LoVo (cell line): Measurements from ENCODE around the gene MAST2.
A peak's percentile ranks its signal among the peaks of the same experiment; 100 is the strongest.
"Not testable (repeated sequence)": the region's sequence is repeated elsewhere in the genome, so short reads cannot be mapped to it uniquely, and the experiment has no call there.

Experiments used
- DNase-seq: peaks from one replicate; pipeline ENCODE4 v3.0.0-alpha.2; 2016; ENCODE audit warnings: low spot score

Gene MAST2

DNA sequence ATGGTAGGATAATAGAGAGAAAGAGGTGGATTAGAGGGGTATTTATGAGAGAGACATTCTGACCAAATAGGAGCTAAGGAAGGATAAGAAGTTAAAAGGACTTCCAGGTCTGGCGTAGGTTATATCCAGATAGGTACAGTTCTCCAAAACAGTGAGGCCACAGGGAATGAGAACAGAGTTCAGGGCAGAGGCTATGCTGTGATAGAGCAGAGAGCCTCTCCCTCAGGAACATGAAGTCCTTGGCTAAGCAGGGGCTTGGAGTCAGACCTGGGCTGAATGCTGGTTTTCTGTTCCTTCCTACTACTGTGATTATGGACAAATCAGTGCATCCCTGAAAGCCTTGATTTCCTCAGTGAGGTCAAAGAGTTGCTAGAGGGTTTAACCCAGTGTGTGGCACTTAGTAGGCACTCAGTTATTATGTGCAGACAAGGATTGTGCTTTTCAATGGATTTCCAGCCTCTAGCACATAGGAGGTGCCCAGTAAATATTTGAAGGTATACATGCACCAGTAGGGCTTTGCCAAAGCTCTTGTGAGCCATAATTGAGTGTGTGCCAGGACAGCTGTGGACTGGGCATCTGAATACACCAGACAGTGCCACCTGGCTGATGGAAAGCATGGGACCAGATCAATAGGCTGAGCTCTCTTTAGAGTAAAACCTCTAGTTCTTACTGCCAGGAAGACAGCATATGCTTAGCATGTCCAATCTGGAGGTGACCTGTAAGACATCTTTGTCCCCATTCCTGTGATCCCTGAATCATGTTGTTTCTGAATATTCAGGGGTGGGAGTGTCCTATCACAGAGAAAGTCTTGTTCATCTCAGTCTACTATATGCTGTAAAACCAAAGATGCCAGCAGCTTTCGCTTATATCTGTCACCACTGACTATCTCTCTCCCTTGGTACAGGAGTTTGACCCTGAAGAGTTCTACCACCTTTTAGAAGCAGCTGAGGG is 217.9 kb downstream of the MAST2 start:
- no peak for DNase-seq

GRCh38 chr1:46026531-46026930 is 223.1 kb downstream of the MAST2 start:
- no peak for DNase-seq

- no peak for DNase-seq
Measured at GRCh38 chr1:46027788-46028573, 224.6 kb downstream of the MAST2 start.

- no peak for DNase-seq
Measured at GRCh38 chr1:46030074-46030870, 226.9 kb downstream of the MAST2 start.

- DNase-seq = no peak
Measured at GRCh38 chr1:46030876-46031660, 227.7 kb downstream of the MAST2 start.

DNA sequence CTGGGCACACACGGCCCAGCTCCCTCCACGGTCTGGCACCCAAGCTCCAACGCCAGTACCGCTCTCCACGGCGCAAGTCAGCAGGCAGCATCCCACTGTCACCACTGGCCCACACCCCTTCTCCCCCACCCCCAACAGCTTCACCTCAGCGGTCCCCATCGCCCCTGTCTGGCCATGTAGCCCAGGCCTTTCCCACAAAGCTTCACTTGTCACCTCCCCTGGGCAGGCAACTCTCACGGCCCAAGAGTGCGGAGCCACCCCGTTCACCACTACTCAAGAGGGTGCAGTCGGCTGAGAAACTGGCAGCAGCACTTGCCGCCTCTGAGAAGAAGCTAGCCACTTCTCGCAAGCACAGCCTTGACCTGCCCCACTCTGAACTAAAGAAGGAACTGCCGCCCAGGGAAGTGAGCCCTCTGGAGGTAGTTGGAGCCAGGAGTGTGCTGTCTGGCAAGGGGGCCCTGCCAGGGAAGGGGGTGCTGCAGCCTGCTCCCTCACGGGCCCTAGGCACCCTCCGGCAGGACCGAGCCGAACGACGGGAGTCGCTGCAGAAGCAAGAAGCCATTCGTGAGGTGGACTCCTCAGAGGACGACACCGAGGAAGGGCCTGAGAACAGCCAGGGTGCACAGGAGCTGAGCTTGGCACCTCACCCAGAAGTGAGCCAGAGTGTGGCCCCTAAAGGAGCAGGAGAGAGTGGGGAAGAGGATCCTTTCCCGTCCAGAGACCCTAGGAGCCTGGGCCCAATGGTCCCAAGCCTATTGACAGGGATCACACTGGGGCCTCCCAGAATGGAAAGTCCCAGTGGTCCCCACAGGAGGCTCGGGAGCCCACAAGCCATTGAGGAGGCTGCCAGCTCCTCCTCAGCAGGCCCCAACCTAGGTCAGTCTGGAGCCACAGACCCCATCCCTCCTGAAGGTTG is 231.4 kb downstream of the MAST2 start:
- DNase-seq = no peak

DNA sequence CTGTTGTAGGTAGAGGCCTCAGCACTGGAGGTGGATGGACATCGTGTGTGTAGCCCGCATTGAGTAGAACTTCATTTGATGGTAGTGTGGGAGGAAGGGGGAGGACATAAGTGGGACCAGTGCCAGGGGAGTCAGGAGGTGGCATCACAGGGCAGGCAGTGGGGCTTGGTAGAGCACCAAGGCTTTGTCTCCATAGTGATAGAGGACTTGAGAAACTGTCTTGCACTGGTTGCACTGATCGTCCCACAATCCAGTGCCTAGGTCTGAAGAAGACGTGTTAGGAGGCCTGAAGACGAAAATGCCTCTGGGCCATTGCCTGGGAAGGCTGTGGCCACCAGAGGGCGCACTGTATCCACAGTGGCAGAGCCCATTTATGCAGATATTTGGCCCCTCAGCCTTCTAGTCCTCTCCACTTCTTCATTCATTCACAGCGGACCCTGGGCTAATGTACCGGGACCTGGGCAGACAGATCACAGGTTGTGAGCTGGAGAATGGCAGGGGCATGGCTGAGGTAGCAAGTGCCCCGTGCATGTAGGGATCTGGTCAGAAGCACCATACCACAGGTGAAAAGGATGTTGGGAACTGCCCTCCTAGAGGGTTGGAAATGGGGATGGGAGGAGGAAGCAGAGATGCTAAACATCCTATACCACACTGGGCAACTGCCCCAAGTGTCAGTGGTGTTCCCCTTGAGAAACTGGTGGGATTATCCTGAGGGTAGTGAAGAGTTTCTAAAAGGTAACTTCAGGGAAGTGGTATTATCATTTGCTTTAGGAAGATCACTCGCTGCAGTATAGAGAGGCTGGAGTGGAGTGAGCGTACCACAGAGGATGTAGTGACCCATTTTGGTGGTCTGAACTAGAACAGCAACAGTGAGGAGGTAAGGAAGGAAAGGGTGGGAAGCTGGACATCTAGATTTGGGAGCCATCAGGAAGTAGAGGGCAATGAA is 233.8 kb downstream of the MAST2 start:
- DNase-seq = peak; percentile 76

DNA sequence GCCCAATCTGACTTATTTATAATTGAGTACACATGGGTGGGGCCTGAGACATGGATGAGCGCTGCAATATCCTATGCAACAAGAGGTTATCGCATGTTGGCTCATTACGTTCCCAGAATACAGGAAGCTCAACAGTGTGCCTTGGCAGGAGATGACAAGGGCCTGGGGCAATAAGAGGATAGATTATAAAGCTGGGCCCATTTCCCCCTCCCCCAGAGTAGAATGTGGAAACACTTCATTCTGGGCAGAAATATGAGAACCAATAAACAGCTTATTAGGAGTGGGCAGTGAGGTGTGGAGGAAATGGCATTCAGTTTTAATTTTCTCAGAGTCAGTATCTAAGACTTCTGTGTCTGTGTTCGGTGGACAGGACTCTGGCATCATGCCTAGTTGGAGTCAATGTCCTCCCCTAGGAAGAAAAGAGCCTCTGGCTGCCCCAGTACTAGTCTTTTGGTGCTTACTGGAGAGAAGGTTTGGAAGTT is 236.2 kb downstream of the MAST2 start:
- DNase-seq = no peak

GRCh38 chr1:46041551-46041950 is 238.1 kb downstream of the MAST2 start:
- no peak for DNase-seq

DNA sequence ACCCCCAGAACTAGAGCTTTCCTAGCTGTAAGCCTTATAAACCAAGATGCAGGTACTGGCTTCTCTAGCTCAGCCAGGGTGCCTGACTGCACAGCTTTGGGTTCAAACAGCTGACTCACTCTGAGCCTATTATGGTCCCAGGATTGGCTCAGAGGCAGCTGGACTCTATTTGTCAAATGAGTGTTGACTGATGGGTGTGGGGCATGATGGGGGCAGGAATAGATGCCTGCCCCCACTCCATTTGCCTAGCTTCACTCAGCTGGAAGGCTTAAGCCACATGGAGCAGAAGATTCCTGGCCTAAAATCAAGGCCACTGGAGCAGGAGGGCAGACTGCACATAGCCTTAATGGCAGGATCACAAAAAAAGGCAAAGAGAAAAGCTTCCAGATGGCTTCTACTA is 238.6 kb downstream of the MAST2 start:
- no peak for DNase-seq

- no peak for DNase-seq
Measured at GRCh38 chr1:46043458-46044017, 240.1 kb downstream of the MAST2 start.

DNA sequence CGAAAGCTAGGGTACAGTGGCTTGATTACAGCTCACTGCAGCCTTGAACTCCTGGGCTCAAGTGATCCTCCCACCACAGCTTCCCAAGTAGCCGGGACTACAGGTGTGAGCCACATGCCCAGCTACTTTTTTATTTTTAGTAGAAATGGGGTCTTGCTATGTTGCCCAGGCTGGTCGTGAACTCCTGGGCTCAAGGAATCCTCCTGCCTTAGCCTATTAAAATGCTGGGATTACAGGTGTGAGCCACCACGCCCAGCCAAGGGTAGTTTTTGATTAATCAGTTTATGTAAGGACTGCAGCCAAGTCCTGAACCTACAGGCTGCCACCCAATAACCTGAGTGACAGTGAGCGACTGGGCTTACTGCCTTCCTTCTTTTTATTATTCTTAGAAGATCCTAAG is 240.7 kb downstream of the MAST2 start:
- no peak for DNase-seq

DNA sequence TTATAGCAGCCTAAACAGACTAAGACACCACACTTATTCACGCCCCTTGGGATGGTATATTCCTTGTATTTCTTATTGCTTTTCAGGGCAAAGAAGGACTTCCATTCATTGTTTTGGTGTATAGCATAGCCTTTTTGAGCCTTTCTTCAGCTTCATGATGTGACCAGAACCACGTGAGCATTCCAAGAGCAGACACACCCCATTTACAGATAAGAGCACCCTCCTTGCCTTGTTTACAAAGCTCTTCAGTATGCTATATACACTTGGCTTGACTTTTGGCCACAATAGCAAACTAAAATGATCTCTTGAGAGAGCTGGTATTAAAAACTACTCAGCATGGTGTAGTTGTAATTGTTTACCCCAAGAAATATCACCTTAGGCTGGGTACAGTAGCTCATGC is 250.3 kb downstream of the MAST2 start:
- peak; percentile 72 for DNase-seq

DNA sequence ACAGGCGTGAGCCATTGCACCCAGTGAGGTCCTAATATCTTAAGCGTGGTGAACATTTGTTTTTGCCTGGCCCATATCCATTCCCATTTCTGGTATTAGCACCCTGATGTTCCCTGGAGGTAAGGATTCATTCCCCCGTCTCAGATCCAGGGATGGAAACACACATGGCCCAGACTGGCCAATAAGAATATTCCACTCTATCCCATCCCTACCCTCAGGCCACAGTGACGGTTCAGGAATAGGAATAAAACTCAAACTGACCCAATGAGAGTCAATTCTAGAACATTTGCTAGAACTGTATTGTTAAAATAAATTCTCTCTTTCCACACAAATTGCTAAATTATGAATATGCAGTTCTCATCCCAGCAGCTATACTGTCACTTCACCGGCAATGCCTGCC is 252.9 kb downstream of the MAST2 start:
- DNase-seq = no peak

- DNase-seq = not testable (repeated sequence)
Measured at GRCh38 chr1:46057215-46057614, 253.8 kb downstream of the MAST2 start.

GRCh38 chr1:46057781-46058180 is 254.4 kb downstream of the MAST2 start:
- no peak for DNase-seq

- no peak for DNase-seq
Measured at GRCh38 chr1:46058936-46059335, 255.5 kb downstream of the MAST2 start.

- no peak for DNase-seq
Measured at GRCh38 chr1:46061146-46061545, 257.7 kb downstream of the MAST2 start.
